ENCODE results near the gene HDGFL3.

GRCh38 chr15:83192742-83193141 lies 14.9 kb downstream of the HDGFL3 start:
- TF ChIP-seq POLR2A (IDR thresholded peaks at IDR 0.05) (no peak), CTCF (IDR thresholded peaks at IDR 0.05) (no peak)

Measured in ovary (tissue), 3 donors.